Fibroblast of skin of scalp (primary cell): ENCODE data around the gene DEDD.

Experiments
- DNase-seq: peaks from one replicate; pipeline ENCODE4 v3.0.0-alpha.2; 2013

DEDD gene

GRCh38 chr1:161163793-161164192, 31.3 kb upstream of the DEDD start:
- no peak for DNase-seq

DNA sequence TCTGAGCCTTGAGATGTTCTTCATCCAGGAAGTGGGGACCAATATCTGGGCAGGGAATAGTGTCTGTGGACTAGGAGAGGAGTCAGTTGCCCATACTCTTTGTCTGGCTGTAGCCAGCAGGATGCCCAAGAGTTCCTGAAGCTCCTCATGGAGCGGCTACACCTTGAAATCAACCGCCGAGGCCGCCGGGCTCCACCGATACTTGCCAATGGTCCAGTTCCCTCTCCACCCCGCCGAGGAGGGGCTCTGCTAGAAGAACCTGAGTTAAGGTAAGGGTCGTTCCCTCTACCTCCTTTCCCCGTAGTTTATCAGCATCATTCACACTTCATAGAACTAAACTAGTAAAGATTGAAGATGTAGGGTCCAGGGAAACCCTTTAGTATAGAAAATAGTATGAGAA, 30.3 kb upstream of the DEDD start:
- DNase-seq = no peak

GRCh38 chr1:161162052-161162451, 29.6 kb upstream of the DEDD start:
- DNase-seq = no peak

GRCh38 chr1:161161652-161162051, 29.2 kb upstream of the DEDD start:
- no peak for DNase-seq

- no peak for DNase-seq
Measured at GRCh38 chr1:161160671-161161145, 28.2 kb upstream of the DEDD start.

GRCh38 chr1:161159913-161160243, 27.4 kb upstream of the DEDD start:
- DNase-seq = no peak

DNA sequence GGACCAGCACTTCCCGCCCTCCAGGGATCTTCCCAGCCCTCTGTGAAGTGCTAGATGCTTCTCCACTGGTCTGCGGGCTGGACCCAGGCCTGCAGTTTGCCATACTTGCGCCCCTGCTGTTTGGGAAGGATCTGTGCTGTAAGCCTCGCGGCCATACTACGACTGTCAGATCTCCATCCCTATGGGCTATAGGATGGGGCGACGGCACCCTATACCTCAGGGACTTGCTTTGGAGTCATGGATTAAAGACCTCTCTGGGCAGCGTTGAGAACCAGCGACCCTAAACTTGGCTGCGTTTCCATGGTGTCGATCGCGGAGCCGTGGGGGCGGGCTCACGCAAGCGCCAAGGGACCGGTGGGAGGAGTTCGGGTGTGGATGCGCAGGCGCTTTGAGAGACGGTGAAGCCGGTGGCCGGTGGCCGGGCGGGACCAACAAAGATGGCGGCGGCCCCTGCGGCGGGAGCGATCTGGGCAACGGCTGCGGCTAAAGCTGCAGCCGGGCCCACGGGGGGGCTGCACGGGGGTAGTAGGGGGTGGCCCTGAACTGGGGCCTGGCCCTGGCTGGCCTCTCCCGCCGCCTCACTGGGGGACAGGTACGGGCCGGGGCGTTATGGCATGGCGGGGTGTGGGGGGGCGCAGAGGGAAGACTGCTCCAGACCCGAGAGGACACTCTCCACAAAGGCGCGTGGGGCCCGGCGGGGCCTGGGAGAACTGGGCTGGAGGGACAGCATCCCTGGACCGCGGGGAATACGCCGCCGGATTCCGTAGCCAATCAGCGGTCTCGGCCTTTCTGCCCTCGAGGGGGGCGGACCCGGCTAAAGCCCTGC, 26.8 kb upstream of the DEDD start, which contains the start of gene USP21:
Gene USP21 (plus strand): TSS at position 414 of the 826 bp plus-strand sequence. CDS start 1,141 bp downstream, outside the sequence.
- DNase-seq = peak; percentile 90

DNA sequence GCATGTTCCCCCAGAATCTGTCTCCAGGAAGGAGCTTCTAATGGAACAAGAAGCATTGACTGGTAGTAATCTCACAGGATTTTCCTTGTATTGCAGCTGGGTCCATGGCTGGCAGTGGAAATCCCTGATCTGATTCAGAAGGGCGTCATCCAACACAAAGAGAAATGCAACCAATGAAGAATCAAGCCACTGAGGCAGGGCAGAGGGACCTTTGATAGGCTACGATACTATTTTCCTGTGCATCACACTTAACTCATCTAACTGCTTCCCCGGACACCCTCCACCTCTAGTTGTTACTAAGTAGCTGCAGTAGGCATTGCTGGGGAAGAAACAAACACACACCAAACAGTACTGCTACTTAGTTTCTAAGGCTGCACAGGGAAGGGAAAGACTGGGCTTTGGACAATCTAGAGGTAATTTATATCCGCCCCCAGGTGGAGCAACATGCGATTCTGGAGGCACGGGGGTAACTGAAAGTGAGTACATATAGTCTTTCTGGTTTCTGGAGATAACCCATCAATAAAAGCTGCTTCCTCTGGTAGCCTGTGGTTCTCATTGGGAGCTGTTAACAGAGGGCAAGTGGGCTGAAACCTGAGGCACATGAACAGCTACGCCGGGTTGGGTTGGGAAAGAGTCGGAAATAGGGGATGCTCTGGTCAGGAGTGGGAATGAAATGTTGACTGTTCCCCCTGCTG, 26.0 kb upstream of the DEDD start:
- DNase-seq = no peak

DNA sequence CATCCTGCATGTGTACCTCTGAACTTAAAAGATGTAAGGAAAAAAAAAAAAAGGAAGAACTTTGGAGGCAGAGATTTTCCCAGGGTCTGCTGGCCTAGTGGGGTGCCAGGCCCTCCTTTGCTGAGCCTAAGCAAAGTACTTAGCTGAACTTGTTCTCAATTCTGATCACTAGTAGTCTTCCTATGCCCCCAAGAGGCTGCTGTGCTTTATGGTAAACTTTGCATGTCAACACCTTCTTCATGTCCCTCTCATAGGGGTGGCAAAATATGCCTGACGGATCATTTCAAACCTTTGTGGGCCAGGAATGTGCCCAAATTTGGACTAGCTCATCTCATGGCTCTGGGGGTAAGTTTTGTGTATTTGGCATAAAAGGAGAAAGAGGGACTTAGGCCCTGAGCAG, 25.4 kb upstream of the DEDD start:
- DNase-seq = no peak

DNA sequence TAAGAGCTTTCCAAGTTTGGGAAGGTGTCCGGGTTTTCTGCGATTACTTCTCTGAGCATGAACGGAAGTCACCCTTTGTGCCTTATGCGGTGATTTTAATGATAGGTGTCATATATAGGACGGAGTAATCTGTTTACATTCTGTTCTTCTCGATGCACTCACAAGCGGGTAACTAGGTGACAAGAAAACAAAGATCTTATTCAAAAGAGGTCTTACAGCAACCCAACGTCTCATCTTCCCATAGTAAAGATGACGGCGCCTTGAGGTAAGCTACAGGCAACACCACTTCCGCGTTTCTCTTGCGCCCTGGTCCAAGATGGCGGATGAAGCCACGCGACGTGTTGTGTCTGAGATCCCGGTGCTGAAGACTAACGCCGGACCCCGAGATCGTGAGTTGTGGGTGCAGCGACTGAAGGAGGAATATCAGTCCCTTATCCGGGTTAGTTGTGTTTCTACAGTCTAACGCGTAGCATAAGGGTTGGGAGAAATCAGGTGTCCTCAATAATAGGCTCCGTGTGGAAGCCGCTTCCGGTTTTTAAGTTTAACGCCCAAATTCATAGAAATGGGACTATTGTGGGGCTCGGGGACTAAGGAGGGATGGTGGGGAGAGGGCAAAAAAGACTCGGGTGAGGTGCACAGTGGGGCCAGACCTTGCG, 21.3 kb upstream of the DEDD start, which contains the start of gene UFC1:
Gene UFC1 (plus strand): TSS at position 297 of the 656 bp plus-strand sequence. CDS start 20 bp downstream, at position 317.
- DNase-seq = peak; percentile 89

- DNase-seq = no peak
Measured at GRCh38 chr1:161153176-161153575, 20.7 kb upstream of the DEDD start.

- no peak for DNase-seq
Measured at GRCh38 chr1:161145832-161146231, 13.4 kb upstream of the DEDD start.

DNA sequence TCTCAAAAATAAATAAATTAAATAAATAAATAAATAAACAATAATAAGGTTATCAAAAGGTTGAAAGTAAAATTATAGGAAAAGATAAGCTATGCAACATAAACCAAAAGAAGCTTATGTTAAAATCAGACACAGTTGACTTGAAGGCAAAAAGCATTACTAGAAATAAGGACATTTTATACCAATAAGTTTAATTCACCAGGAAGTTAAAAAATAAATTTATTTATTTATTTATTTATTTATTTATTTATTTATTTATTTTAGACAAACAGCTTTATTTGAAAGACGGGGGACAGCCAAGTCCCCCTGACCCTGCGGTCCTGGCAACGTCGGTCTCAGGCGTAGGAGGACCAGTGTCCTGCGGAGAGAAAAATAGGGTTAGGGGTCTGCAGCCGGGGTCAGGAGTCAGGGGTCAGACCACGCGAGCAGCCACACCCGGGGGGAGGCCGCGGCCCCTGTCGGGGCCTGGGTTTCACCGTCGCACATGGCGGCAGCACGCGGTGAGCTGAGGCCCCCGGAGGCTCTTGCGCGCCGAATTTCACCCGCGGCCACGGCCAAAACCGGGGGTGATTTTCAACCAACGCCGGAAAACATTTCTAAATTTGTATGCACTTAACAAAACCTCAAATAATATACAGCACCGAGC, 8.4 kb upstream of the DEDD start:
- no peak for DNase-seq

GRCh38 chr1:161139766-161140165, 7.3 kb upstream of the DEDD start:
- peak; percentile 51 for DNase-seq

GRCh38 chr1:161138431-161138830, 6.0 kb upstream of the DEDD start:
- no peak for DNase-seq

GRCh38 chr1:161137881-161138280, 5.4 kb upstream of the DEDD start:
- DNase-seq = no peak

- no peak for DNase-seq
Measured at GRCh38 chr1:161133220-161133740, 813 bp upstream of the DEDD start.

GRCh38 chr1:161131523-161132409, 701 bp downstream of the DEDD start:
- no peak for DNase-seq

DNA sequence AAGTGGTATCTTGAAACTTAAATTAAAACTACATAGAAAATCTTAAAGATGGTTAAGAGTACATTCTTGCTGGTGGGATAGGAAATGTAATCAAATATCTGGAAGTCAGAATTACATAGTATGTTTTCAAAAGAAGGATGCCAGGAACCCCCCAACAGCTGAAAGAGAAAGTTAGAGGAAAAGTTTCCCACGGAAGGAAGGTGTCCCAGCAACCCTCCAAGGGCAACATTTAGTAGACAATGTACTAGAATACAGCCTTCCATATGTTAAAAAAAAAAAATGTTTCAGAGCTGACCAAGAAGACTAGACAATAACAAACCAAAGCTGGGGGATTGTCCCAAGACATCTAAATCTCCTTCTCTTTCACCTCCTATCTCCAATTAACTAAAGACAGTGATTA, 2.2 kb downstream of the DEDD start:
- DNase-seq = no peak

- no peak for DNase-seq
Measured at GRCh38 chr1:161128591-161129420, 3.7 kb downstream of the DEDD start.

DNA sequence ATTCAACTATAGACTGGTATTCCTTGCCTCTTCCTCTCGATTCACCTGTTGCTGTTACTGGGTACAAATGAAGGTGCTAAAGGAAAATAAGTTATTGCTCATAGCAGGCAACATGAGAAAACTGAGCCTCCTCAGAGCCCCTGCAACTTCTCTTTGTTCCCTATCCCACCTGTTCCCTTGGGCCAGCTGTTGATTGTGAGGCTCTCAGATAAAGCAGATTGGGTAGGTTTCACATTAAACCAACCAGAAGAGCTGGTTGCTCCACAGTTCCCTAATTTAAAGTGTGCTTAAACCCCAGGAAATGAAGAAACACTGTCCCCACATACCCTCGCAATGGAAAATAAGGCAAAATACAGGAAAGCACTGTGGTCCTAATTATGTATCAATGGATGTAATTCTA, 4.8 kb downstream of the DEDD start:
- no peak for DNase-seq
